Hindlimb muscle (tissue), 1 donor: ENCODE data around the gene LTF. TPM values are rescaled to one million over a fixed set of nuclear protein-coding genes. Genes with fewer than 3 reads are reported as not detected.
"Not testable (repeated sequence)": the region's sequence is repeated elsewhere in the genome, so short reads cannot be mapped to it uniquely, and the experiment has no call there.

Source experiments
- DNase-seq: peaks from one replicate; pipeline ENCODE4 v3.0.0-alpha.2; 2013
- polyA plus RNA-seq: library from polyadenylated mRNA; unstranded; fragments of 120-200 nt; gene quantifications from one replicate; pipeline ENCODE4 v1.2.1, GENCODE V29; 2013; ENCODE audit not compliant: insufficient read length

The LTF gene
- polyA plus RNA-seq: 3.7 TPM

- no peak for DNase-seq
These were observed at the start of gene LTF for GRCh38 chr3:46464326-46465195. LTF (minus strand) TSS chr3:46464905; CDS start chr3:46464867, 38 bp downstream.

DNA sequence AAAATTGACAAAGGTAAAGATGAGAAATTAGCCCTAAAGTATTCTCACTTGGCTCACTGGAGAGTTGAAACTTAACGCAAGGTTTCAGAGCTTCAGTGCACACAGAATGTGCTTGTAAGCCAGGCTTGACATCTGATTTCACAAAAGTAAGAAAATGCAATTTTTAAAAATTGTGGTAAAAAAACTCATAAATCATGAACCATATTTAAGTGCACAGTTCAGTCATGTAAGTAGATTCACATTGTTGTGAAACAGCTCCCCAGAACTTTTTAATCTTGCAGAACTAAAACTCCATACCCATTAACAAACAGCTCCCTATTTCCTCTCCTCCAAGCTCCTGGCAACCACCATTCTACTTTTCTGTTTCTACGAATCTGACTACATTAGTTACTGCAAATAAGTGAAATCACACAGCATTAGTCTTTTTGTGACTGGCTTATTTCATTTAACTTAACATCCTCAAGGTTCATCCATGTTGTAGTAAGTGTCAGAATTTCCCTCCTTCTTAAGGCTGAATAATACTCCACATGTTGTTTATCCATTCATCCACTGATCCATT is 47.6 kb upstream of the LTF start:
- DNase-seq: no peak

GRCh38 chr3:46509661-46510187 is 45.0 kb upstream of the LTF start:
- no peak for DNase-seq

GRCh38 chr3:46508850-46509591 is 44.3 kb upstream of the LTF start:
- DNase-seq: no peak

DNA sequence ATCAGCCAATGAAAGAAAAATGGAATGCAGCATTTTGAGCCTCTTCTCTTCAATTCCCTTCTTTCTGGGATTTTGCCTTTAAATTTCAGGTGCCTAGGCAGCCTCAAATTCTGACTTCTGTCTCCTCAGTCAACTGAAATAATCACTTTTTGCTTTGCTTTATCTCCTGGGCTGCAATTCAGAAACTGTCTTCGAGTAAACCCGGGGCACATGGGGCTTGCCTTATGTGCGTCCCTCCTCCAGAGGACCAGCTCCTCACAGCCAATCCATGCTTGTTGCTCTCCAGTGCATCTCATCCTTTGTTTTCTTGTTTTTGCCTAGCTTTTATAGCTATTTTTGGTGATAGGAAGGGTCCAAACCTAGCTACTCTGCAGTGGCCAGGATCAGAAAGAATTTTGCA is 41.8 kb upstream of the LTF start:
- no peak for DNase-seq

DNA sequence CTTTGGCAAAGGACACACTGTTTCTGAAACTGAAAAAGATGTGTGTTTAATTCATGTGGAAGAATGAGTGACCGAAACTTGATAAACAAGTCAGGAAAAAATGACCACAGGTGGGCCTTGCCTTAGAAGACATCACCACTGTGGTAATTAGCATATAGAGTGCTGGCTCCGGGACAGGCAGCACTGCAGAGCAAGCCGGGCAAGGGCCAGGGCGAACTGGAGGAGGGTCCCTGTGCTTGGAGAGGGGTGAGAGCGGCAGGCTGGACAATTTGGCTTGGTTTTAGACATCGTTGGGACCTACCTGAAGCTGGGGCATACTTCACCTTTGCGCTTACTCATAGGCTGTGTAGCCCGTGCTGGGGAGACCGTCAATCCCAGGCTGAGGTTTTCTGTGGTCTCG is 41.2 kb upstream of the LTF start:
- DNase-seq: no peak

DNA sequence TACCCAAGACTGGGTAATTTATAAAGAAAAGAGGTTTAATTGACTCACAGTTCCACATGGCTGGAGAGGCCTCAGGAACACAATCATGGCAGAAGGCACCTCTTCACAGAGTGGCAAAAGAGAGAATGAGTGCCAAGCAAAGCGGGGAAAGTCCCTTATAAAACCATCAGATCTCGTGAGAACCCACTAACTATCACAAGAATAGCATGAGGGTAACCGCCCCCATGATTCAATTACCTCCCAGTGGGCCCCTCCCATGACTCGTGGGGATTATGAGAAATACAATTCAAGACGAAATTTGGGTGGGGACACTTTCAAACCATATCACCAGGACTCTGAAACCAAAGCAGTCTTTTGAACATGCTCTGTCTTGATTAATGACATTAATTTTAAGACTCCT is 40.1 kb upstream of the LTF start:
- no peak for DNase-seq

DNA sequence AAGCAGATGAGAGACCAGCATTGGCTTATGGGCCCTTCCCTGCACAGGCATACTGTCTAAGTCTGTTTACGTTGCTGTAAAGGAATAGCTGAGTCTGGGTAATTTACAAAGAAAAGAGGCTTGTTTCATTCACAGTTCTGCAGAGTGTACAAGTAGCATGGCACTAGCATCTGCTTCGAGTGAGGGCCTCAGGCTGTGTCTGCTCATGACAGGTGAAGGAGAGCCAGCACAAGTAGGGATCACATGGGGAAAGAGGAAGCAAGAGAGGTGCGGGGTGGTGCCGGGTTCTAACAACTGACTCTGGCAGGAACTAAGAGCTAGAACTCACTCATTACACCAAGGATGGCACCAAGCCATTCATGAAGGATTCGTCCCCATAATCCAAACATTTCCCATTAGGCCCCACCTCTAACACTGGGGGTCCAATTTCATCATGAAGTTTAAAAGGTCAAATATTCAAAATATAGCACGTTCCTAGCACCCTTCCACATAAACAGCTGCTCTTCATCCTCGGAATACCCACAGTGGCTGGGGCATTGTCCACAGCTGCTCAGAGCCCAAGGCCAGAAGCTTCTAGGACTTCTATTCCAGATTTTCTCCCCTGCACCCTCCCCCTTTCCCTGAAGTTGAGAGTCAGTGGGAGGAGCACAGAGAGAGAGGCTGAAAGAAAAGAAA is 38.6 kb upstream of the LTF start:
- DNase-seq: no peak

- no peak for DNase-seq
These were observed 37.0 kb upstream of the LTF start for GRCh38 chr3:46501702-46502101.

GRCh38 chr3:46500656-46501635 is 36.2 kb upstream of the LTF start:
- DNase-seq: no peak

GRCh38 chr3:46498916-46499519 is 34.3 kb upstream of the LTF start:
- no peak for DNase-seq

DNA sequence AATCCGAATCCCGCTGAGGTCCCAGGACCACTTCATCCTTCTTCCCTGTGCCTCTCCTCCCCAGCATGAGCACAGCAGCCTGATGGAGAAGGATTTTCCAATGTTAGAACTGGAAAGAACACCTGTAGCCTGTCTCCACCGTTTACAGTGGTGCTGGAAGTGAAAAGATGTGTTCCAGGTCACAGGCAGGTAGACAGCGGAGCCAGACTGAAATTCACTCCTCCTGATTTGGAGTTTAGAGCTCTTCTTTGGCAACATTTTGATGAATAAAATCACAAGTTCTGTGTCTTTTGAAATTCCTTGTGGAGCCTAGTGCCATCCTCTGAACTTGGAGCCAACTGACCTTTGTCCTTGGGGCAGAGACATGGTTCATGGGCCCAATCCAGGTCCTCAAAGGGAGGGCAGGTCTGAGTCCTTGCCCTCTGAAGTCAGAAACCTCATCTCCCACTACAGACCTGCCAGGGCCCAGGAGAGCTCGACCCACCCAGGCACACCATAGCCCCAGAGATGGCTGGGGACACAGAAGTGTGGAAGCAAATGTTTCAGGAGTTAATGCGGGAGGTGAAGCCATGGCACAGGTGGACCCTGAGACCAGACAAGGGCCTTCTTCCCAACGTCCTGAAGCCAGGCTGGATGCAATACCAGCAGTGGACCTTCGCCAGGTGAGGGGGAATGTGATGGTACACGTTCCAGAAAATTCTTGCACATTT is 33.0 kb upstream of the LTF start, which contains the start of gene RTP3:
RTP3 (plus strand) TSS at position 421 of the 710 bp plus-strand sequence; CDS start at position 508, 87 bp downstream.
- DNase-seq: no peak

DNA sequence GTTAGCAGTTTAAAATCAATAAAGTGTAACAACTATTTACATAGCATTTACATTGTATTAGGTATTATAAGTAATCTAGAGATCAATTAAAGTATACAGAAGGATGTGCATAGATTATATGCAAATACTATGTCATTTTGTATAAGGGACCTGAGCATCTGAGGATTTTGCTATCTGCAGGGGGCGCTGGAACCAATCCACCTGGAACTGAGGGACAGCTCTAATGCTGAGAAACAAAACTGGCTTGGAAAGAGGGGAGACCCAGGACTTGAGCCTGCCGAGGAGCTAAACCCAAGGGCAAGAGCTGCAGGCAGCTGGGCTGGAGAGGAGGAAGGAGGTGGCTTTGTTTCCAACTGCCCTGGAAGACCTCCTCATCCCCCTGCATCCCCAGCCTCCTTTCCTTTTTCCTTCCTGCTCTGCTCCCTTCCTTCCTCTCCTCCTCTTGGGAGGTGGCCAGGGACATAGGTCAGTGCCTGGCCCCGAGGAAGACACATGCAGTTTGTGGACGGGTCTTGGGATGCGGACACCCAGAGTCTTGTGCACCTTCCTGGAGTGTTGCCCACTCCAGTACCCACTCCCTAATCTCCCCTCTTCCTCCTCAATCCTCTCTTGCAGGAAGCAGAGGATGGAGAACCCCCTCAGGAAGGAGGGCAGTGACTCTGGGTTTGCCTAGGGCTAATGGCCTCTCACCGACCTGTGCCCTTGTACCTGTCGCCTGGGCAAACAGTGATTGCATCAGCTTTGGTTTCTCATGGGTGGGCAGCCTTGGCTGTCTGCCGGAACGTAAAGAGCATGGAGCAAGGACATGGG is 32.2 kb upstream of the LTF start:
- DNase-seq: no peak

DNA sequence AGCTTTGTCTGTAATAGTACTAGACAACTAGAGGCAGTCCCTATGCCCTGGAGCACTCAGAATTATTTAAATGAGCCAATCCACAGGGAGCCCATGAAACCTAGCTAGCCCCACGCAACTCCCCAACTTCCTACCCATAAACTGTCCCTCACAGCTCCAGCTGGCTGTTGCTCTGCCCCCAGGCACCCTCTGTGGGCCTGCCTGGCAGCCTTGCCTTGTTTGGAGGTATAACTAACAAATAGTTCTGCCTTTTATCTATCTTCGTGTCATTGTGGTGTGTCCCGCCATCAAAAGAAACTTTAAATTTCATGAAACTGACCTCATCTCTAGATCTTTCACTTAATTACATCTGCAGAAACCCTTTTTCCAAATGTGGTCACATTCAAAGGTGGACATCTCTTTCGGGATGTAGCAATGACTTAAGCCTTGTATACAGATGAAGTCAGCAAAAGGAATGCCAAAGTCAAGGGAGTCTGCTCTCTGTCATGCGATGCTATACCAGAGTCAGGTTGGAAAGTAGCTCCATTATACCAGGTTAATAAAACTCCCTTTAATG is 31.3 kb upstream of the LTF start:
- DNase-seq: no peak

- DNase-seq: not testable (repeated sequence)
These were observed 29.8 kb upstream of the LTF start for GRCh38 chr3:46494491-46494890.

DNA sequence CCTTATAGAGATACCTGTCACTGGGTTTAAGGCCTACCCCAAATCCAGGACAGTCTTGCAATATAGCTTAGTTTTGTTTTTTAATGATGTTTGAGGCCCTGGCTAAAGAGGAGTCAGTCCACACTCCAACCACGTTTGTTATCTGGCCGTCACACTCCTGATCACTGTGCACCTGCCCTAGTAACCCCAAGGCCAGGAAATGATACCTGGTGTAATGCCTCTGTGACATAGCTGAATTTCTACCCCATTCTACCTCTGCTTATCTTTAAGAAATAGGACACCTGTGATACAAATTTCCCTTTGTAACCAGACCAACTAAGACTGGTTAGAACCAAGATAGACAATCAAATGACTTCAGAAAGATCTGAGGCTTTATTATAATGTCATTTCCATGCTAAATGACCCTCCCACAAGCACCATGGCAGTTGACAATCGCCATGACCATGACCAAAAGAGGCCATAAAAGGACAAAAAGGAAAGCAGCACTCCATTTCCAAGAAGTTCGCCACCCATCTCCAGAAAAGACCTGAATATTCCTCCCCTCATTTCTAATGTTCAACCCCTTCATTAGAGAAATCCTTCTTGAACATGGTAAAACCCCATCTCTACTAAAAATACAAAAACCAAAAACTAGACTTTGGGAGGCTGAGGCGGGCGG is 28.3 kb upstream of the LTF start:
- no peak for DNase-seq

DNA sequence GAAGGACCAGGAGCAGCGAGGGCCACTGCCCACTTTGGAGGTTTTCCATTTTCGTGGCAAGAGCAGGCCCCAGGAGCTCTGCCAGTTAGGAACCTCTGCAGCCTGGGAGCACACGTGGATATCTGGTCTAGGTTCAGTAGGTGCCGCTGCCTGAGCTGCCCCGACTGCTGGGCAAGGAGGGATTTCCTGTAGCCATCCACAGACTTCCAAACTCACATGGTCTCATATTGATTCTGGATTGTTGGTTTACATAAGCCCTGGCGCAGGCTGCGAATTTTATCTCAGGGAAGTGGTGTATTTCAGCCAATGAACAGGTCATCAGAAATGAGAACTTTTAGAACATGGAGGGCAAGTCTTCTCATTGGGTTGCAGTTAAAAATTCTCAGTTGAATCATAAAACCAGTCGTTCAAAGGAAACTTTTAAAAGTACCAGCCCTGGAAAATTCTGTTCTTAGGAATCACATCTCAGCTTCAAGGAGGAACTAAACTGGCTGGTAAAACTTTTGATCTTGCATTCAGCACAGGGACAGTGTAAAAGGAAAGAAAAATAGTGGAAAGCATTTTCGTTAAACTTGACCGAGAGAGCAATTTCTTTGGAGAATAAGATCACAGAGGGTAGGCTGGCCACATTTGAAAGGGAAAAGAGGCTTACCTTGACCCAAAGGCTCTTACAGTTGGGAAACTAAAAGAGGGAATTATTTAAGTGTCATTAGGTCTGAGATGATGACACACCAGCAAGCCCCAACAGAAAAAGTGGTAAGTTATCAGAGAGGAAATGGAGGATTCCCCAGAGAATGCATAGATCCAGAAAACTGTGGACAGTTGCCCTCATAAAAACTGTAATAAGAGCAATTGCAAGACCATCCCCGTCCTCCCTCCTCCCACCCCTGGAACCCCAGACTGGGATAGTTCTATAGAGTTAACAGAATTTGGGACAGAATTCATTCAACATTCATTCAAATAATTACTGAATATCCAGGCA is 26.7 kb upstream of the LTF start:
- DNase-seq: no peak
